ENCODE data around the gene TUBB2B.
"Not testable (repeated sequence)": the region's sequence is repeated elsewhere in the genome, so short reads cannot be mapped to it uniquely, and the experiment has no call there.

The TUBB2B gene

DNA sequence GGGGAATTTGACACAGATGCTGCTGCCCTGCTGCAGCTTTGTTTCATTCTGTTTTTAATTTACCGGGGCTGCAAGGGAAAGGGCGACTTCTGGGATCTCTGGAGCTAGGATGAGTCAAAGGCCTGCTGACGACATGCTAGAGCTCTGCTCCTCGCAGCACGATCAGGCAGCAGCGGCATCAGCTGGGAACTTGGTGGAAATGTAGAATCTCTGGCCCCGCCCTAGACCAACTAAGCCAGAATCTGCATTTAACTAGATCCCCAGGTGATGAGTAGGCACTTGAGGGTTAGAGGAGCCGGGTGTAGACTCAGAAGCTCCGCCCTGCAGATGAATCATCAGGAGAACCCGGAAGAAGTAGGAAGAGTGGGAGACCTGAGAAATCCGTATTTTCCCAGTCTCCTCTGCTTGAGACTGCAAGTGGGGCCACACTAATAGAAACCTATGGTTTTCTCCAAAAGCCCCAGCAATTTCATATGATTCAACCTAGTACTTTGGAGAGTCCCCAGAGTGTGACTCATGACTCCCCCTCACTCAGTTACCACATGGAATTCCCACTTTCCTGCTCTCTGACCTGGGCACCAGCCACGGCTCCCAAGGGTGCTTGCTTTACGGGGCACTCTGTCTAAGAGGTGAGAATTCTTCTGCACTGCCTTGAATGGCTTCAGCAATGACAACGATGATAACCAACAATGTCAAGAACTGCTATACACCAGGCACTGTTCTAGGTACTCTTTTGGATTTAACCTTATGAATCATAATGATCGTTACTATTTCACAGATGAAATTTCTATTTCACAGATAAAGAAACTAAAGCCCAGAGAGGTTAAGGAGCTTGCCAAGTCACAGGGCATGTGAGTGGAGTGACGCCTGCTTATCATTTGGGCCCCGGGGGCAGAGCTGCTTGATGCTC lies 18.1 kb downstream of the TUBB2B start:
- peak; percentile 94 for DNase-seq

DNA sequence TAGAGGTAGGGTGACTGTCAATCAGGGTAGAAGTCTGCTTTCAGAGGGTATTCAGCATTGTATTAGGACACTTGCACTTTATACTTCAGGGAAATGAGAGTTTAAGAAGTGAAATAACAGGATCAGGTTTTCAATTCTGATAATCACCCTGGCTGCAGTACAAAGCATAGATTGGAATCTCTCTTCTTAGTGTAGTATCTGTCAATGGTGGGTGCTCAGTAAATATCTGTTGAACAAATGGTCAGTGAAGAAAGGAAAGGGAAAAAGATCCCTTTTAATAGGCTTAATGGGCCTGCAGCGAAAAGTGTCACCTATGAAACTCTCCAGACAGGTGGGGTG lies 18.7 kb downstream of the TUBB2B start:
- no peak for DNase-seq

DNA sequence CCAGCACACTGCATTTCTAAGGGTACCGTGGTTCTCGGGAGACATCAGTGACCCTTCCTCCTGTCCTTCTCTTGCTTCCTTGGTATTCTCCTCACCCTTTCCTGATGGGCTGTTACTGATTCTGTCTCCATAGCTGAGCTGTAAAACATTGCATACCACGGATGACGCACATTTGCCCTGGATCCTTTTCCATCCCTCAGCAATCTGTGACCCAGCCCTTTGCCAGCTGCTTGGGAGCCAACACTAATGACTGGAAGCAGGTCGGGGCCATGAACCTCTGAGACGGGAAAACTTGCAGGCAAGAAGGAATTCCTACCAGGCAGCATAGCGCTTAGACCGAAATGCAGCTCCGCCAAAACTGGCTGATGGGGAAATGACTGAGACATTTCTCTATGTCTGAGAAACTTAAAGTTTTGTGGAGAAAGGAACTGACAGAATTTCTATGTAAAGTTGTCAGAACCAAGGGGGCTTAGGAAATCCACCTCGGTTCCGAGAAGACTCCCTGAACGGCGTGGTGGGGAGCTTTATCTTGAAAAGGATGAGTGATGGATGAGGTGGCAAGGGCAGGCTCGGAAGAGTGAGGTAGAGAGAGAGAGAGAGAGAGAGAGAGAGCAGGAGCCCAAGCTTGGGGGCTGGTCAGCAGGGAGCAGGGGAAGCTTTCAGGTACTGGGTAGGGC lies 19.2 kb downstream of the TUBB2B start:
- DNase-seq = no peak

DNA sequence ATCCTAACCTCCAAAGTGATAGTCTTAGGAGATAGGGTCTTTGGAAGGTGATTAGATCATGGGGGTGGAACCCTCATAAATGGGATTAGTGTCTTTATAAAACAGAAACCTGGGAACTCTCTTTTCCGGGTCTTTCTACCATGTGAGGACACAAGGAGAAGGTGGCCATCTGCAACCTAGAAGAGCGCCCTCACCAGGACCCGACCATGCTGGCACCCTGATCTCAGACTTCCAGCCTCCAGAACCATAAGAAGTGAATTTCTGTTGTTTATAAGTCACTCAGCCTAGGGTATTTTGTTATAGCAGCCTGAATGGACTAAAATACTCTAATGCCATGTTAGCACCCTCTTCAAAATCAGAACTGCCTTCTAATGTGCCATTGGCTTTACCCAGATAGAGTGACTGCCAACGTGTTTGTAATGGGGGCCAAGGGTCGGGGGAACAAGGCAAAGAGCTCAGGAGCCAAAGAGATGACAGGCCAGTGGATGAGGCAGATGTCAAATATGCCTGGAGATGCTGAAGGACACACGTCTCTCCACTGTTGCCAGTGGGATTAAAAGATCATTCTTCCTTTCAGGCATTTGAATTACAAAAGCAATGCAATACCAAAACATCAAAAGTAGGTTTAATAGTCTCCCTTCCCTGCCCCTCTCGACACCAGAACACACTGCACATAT lies 21.0 kb downstream of the TUBB2B start:
- DNase-seq = no peak

DNA sequence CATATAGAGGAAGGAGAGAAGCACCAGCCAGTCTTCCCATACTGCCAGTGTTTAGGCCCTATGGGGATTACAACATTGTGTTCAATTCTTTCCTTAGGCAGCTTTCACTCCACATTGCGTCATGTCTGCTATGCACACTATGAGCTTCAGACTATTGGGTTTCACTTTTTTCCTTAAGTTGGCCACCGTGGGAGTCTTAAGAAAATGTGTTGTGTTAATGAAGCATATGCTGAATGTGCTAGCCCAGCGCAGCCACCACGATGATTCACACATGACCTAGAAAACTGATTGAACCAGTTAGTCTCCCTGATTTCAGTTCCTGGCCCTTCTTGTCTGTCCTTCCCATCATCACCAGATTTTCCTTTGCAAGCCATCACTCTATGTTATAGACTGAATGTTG lies 21.5 kb downstream of the TUBB2B start:
- DNase-seq = no peak

DNA sequence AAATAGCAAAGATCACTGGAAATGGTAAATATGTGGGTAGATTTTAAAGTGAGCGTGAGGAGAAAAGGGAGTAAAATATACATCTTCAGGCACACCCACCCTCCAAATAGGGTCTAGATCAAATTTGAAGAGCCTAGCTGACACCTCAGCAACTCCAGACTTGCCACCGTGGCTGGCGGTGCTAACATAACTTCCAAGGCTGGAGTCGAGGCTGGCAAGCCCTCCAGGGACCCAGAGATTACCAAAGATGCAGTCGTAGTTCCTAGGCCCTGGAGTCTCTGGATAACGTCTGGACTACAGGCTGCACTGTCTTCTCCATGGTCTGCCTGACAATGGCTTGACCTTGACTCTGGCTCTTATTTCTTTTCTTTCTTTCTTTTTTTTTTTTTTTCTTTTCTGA lies 22.5 kb downstream of the TUBB2B start:
- DNase-seq = no peak

DNA sequence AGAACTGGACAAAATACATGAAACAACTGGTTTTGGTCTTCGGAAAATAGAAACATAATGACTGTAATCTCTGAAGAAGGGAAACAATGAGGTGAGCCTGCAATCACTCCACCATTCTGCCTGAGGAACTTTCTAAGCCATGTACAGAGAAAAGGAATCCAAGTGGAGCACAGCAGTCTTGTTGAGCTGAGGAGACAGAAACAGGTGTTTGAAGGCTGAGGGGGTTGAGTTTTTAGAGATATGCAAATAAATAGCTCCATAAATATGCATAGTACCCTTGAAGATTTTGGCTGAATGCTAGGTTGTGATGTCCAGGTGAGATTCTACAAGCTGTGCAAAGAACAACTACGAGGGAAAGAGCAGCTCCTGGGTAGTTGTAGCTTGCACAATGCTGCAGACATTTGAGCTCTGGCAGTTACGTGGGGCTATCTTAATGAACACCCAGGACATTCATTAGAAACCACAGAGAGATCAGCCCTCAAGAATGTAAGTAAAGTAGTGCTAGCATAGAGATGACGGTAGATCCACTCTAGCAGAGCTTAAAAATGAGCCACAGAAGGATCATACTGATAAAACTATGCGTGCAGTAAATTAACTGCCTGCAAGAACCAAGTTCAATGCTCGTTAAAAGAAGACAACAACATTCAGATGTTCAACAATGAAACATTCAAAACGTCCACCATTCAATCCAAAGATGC lies 24.3 kb downstream of the TUBB2B start:
- no peak for DNase-seq

DNA sequence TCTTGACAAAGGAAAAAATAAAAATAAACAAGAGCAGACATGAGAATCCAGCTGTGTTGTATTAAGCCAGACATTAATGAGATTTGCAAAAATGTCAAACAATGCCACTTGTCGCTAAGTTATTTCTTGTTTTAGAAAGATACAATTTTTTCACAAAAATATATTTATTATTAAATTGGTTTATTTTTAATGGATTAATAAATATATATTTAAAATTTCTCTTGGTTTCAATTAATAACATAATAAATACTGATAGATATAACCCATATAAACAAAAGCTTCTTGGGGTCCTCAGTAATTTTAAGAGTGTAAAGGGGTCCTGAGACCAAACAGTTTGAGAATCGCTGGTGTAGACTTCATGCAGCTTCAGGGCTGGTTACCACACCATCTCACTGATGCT lies 26.1 kb downstream of the TUBB2B start:
- DNase-seq = no peak

DNA sequence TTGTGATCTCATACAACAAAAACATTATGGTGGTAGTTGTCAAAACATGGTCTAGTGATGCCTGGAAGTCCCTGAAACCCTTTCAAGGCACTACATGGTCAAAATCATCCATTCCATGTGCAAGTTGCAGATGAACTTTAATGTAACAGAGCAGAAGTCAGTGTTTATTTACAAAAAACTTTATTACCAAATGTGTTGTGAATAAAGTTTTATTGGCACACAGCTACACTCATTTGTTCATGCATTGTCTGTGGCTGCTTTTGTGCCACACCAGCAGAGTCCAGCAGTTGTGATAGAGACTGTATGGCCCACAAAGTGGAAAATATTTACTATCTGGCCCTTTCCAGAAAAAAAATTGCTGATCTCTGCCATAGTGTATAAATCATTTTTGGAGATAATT lies 26.8 kb downstream of the TUBB2B start:
- DNase-seq = no peak

DNA sequence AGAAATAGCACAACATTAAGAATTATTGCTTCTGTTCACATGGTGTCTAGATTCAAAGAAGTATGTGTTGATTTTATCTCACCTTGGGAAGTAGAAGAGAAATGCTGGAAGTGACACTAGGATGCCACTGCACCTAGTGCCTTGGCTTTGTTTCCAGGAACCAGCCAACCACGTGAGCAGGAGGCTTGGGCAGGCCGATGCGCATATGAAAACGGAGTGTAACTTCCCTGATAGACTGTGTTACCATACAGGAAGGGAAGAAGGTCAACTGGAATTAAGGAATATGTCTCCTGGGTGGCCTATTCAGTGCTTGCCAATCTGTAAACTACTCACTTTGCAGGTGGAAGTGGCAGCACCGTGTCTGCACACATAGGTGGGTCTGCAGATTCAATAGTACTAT lies 28.1 kb downstream of the TUBB2B start:
- DNase-seq = no peak

DNA sequence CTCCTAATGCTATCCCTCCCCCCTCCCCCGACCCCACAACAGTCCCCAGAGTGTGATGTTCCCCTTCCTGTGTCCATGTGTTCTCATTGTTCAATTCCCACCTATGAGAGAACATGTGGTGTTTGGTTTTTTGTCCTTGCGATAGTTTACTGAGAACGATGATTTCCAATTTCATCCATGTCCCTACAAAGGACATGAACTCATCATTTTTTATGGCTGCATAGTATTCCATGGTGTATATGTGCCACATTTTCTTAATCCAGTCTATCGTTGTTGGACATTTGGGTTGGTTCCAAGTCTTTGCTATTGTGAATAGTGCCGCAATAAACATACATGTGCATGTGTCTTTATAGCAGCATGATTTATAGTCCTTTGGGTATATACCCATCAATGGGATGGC lies 29.7 kb downstream of the TUBB2B start:
- not testable (repeated sequence) for DNase-seq

DNA sequence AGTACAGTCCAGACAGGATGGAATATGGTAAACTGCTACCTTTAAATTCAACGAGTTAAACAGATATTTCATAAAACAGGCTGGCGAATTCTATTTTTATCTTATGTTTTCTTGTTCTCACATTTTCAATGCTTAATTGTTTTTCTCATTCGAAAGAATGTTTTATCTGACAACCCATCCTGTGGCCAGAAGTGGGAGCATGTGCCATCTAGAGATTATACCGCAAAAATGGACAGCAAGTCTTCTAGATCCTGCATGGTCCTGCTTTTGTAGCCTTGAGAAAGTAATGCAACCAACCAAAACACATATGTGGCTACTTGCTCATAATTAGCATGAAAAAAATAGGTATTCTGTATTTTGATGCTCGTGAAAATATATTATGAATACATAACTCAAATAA lies 30.7 kb downstream of the TUBB2B start:
- DNase-seq = no peak

DNA sequence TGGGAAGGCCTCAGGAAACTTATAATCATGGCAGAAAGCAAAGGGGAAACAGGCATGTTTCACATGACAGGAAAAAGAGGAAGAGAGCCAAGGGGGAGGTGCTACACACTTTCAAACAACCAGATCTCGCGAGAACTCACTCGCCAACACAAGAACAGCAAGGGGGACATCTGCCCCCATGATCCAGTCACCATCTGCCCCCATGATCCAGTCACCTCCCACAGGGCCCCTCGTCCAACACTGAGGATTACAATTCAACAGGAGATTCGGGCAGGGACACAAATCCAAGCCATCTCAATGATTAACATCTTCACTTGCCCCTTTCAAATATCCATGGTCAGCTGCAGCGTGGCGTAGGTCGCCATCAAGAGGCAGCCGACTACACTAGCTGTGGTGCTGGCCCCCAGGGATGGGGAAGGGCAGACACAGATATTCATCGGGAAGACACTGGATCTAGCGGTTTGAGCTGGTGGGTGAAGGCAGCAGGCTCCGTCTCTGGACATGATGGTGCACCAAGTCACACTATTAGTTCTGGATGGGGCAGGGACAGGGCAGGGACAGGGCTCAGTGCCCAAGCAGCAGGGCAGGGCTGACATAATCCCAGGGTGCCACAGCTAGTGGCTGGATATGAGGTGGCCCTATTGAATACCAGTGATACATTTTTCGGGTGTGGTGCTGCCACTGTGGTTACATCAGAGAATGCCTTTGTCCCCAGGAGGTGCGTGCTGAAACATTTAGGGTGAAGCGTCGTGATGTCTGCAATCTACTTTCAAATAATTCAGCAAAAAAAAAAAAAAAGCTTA lies 31.6 kb downstream of the TUBB2B start:
- DNase-seq = no peak

DNA sequence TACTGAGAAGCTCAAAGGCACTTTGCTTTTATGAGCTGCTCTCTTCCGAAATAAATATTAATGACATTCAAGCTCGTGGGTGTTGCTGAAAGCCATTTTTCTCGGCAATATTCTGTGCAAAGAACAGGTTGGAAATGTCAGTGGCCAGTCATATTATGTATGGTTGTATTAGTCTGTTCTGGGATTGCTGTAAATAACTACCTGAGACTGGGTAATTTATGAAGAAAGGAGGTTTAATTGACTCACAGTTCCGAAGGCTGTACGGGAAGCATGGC lies 32.1 kb downstream of the TUBB2B start:
- DNase-seq = no peak

DNA sequence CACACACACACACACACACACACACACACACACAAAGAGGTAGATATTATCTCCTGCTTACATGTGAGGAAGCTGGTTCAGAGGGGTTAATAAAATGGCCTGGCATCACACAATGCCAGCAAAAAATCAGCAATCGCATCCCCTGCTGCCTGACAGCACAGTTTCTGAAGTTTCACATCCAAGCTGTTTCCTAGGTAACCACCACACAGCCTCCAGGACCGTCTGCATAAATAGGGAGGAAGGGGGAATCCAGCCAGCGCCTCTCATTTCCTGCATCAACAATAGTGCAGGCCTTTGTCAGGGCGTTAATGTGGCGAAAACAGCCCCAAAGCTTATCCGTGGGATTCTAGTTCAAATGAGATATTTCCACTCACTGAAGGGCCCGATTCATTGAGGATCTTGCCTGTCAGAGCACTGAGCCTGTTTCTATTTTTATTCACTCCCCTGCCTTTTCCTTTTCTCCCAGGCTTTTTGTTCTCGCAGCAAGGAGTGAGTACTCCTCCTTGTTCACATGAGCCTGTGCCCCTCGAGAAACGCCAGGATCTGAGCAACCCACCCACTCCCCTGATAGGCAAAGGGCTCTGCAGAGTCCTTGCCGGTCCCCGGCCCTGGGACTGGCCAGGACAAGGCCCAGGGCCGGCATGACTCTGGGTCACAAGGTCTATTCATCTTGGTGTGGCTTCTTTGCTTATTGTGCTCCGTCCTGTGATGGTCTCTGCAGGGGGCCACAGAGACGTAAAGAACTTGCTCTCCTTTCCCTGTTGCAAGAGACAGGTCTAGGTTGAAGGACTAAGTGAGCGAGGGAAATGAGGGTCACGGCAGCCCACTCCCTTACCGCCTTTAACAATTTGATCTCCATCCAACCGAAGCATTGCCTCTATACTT lies 32.7 kb downstream of the TUBB2B start:
- DNase-seq = peak; percentile 8

DNA sequence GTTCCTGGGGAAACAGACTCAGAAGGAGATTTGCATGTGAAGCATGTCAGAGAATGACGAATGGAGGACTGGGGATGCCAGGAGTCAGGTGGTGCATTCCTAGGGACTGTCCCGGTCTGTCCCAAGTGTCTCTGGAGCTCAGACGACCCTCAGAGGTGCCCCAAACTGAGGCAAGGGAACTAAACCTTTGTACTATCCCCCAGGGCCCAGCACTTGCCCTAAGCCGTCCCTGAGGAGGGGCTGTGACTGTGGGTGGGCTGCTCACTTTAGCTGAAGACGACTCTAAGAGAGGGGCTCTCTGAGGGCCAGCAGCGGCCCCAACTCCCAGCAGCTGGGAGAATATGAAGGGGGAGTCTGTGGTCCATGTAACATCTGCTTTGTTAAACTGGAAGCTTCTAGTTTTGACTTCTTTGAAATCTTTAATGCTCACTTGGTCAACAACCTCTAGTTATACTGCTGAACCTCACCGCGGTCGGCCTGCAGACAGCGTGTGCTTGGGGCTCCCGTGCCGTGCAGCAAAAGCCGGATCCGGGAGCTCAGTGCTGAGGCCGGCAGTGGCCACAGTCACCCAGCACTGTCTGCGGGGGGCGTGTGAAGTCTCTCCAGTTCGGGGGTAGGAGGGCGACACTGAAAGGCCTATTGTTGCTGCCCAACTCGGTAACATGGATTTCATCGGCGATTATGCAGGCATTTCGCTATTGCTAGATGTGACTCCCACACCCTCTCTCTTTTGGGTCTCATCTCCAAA lies 34.2 kb downstream of the TUBB2B start:
- no peak for DNase-seq

DNA sequence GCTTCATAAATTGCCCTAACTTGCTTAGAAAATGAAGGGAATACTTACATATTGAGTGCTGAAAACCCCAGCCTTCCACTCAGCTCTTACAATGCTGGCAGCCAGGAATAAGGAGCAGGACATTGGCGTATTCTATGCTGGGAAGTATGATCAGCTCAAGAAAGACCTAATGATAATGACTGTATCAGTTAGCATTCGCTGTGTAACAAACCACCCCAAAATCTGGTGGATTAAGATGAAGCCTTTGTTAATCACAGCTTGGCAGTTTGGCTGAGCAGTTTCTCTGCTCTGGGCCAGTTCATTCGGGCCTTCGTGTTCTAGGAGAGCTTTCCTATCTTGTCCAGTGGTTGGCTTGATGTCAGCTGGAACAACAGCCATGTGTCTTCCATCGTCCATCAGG lies 36.7 kb downstream of the TUBB2B start:
- DNase-seq = no peak

DNA sequence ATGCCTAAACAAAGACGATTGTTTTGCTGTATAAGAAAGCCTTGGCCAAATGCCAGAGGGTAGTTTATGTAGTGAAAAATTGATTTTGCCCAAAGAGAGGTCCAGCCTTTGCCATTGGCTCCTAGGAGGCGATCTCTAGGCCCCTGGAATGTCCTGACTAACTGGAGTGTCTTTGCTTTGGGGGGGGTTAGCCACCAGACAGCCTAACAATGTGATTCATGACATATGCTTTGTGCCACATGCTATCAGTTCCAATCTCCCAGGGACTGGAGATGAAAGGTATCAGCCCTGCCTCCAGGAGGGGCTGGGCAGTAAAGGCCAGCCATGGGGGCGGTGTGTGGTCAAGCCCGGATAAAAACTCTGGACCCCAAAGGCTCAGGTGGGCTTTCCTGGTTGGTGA lies 37.4 kb downstream of the TUBB2B start:
- no peak for DNase-seq

DNA sequence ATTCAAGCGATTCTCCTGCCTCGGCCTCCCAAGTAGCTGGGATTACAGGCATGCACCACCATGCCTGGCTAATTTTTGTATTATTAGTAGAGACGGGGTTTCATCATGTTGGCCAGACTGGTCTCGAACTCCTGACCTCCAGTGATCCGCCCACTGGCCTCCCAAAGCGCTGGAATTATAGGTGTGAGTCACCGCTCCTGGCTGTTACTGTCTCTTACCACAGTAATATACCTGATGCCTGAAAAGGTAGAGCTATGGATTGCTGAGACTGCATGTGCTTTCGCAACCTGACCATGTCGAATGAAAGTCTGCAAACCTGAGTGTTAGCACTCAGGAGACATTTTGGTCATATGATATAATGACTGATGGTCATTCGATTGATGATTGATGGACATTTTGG lies 38.3 kb downstream of the TUBB2B start:
- not testable (repeated sequence) for DNase-seq

DNA sequence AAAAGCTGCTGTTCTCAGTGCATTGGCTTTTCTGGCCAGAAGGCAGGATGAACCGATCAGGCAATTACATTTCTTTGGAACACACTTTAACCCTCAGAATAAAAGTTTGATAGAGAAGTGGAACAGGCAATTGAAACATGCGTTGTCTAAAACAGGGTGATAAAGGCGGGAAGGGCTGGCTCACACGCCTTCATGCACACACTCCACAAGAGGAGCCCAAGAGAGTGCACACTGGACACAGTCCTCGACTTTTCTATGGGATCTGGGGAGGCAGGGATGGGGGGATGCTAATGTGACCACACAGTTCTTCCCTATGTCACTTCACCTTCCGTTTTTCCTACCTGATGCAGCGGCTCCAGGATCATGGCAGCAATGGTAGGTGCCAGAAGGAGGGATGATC lies 39.2 kb downstream of the TUBB2B start:
- DNase-seq = no peak

DNA sequence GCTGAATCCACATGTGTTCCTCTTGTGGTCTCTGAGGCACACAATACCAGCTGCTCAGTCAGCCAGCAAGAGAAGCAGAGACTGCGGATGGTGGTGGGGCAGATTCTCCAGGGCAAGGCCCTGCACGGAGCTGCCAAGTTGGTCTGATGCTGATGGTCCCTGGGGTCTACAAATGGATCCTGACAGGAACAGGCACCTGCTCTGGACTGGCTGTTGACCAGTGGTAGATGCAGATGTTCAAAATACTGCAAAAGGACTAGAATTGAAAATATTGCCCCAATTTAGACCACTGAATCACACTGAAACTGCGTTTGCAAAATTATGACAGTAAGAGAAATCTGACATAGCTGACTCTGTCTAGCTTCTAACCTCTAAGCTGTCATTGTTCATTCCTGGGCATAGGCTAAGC lies 40.5 kb downstream of the TUBB2B start:
- DNase-seq = no peak

All from NCI-H1436 (cell line).